GF-D8 (cell line): ENCODE results near the gene MAX.

ENCODE experiments used
- DNase-seq: peaks from one replicate; lab custom pipeline; 2025; lab: John Stamatoyannopoulos, UW

The MAX gene

DNA sequence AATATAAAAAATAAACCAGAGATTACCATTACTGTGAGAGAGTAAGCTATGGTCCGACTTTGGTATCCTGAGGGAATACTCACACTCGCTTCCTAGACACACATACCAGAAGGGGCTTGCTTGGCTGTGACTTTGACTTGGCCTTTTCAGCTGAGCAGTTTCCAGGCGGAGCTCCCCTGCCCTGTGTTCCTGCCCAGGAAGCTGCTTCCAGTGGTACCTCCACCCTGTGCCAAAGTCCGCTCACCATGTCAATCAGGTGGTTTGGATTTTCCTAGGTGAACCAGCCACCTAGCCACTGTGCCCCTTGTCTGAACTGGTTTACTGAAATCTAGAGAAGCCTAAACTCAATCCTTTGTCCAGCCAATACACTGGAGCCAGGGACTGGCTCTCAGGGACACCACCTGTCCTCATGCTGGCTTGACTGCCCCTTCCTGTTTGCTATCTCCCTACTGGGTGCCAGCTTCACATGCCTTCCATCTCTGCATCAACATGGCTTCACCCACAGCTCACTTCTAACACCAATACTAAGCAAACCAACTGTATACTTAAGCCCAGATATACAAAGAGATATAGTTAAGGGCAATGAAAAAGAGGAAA is 28.6 kb downstream of the MAX start:
- no peak for DNase-seq

DNA sequence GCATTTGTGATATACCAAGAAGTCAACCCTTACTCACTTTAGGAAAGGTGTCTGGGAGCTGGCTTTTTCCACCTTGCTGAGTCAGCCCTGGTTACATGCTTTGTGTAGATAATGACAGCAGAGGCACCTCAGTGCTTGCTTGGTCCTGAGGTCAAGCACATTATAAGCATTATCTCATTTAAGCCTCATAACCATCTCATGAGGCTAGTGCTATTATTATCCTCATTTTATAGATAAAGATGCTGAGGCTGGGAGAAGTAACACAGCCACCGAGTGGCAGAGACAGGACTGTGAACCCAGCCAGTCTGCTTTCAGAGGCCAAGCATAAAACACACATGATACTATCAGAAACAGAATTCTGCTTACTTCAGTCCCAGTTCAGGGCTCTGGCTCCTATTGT is 29.4 kb downstream of the MAX start:
- no peak for DNase-seq

DNA sequence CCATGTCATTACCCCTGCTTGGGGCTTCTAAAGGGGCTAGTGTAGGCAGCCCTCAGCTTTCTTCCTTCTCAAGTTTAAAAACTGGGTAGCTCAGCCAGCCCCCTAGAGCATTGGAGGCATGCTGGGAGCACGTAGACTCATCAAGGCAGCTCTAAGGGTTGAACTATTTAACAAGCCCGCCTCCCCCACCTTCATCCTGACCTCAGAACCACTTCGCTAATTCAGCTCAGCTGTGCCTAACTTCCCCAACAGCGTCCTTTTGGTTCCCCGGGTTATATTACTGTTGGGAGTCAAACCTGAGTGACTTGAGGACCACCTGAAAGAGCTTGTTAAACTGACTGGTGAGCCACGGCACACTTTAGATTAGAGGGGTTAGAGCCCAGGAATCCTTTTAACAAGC is 30.1 kb downstream of the MAX start:
- DNase-seq, result no peak

DNA sequence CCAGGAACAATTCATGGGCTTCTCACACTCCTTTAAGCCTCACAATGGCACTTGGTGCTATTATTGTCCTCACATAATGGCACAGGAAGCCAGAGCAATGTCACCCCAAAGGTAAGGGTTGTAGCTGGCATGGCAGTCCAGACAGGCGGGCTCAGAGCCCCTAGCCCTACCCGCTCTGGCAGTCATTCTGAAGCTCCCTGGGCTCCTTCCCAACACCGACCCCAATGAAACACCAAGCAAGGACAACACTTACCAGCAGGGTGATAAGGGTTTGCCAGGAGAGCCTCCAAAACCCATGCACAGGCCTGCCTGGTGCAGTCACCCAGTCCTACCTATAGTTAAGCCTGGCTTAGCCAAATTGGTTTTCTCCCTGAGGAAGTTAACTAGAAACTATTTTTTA is 30.8 kb downstream of the MAX start:
- no peak for DNase-seq

DNA sequence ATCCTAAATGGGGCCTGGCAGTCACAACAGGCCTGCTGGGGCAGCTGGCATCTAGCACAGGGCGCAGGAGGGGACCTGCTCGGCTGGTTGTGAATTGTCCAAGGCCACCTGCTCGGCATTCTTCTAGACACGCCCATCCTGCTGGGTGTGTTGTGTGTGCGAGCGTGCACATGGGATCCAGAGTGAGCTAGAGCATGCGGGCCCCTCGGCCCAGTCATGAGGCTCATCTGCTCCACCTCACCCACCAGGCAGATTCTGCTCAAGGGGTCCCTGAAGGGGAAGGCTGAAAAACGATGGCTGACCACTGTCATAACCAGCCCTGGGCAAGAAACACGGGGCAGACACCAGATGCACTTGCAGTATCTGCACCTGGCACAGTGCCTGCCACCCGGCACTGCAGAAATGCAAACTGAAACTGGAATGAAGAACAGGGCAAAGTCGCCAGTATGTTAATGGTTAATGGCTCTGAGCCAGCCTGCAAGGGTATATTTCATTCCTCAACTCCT is 31.8 kb downstream of the MAX start:
- DNase-seq, result no peak

DNA sequence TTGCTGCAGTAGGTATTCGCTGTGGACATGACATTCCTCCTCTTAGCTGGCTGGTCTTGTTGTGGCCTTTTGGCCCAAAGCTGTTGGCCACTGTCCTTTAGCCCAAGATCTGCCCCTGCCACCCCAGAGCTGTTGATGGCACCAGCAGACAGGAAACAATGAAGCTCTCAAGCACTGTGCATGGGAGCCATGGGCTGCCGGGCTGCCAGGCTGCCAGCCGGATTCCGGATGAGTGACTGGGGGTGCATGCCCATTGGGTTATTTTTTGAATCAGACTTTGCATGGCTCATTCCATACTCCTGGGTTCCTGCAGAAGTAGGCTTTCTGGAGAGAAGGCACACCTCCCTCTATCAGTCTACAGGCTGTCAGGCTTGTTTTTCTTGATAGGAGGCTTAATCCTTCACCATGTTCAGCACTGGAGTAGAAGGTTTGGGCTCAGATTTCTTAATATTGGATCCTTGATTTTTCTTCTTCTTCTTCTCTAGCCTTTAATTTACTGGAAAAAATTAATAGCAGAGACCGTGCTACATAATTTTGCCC is 32.4 kb downstream of the MAX start:
- no peak for DNase-seq

DNA sequence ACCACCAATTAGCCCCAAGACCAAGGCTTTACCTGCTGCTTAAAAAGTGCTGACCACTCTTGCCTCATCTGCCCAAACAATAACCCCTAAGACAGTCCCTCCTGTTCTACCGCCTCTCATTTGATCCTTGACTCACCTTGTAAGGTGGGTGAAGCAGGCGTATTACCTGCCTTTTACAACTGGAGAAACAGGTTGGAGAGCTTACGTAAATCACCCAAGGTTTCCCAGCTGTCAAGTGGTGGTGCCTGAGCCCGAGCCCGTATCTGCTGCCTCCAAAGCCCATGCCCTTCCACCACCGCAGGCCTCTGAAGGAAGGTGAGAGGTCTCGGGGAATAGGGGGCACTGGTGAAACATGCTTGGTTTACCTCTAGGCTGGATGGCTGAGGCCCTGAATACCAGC is 36.6 kb downstream of the MAX start:
- no peak for DNase-seq

DNA sequence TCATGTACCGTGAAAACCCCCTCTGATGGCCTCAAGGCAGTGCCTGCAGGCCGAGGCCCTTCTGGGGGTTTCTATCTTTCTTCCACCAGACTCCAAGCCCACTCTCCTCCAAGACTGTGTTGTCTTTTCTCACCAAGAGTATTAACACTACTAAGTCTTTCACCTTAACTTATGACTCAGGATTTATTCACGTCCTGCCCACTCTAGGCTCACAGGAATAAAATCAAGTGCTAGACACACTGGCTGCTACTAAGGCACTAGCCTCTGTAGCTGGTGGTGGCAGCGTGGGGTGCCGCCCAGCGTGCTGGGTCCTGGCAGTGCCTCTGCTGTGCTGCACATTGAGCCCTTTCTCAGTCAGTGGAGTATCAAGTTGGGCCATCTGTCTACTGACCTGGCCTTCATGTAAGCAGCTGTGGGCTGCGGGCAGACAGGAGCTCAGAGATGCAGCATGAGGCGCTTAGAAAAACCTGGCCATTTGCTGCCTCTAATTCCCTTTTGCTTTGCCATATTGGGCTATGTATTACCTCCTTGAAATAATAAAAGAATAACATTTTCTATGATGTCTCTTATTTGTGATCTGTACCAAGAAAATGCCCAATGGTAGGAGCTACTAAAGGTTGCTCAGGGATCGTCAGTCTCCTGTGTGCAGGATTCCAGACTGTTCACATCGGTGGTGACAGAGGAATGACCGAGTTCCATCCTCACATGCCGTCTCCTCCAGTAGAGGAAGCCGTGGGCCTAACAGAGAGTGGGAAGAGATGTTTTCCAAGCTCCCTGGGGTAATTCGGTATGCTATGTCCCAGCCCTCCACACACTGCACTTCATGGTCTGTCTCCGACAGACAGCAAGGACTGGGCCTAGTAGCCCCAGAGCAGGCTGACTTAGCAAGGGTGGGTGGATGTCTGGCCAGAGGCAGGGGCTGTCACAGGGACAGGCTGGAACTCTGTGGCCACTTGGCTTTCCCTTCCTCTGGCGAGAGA is 39.9 kb downstream of the MAX start:
- no peak for DNase-seq

DNA sequence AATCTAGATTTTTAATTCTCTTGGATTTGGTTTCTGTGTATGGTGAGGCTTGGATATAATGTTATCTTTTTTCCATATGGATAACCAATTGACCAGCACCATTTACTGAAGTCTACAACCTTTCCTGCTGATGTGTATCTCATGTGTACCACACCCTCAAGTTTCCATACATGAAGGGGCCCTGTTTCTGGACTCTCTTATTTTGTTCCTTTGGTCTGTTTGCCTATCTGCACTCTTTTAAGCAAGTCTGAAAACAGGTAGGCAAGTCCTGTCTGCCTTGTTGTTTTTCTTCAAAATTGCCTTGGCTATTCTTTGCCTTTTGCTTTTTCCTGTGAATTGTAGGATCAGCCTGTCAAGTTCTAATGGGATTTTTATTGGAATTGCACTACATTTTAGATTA is 44.6 kb downstream of the MAX start:
- no peak for DNase-seq

DNA sequence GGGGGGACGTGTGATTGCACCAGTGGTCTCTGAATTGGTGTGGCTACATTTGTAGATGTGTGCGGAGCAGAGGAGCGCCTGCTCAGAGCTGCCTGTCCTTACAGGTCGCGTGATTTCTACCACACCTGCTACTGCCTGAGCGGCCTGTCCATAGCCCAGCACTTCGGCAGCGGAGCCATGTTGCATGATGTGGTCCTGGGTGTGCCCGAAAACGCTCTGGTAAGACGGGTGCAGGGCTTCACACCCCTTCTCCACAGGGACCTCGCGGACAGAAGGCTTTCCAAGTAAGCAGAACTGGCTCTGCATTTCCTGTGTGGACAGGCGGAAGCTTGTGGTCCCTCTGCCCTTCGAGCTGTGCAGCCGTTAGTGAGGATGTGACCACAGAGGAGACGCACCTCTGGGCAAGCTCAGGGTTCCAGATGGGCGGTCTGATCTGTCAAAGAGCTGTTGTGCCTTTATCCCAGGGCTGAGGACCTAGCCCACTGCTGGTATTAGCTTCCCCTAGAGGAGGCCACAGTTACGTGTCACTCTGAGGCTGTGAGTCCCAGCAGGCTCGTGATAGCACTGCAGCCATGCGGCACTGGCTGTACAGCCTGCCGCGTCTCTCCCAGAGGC is 47.7 kb downstream of the MAX start:
- peak; percentile 93 for DNase-seq

DNA sequence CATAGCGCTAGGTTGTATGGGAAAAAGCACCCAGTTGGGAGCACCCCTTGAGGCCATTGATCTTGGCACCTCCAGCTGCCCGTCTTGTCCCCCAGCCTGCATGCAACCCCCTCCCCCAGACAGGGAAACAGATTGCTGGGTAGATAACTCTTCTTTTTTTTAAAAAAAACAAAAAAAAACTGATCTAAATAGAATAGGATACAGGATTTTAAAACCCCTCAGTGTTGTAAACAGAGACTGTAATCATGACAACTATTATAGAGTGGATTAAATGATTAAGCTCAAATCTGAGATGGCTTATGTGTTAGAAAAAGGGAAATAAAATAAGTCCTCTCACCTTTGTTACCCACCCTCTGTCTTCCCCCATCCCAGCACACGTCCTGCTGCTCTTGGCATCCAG is 48.9 kb downstream of the MAX start:
- DNase-seq, result no peak

DNA sequence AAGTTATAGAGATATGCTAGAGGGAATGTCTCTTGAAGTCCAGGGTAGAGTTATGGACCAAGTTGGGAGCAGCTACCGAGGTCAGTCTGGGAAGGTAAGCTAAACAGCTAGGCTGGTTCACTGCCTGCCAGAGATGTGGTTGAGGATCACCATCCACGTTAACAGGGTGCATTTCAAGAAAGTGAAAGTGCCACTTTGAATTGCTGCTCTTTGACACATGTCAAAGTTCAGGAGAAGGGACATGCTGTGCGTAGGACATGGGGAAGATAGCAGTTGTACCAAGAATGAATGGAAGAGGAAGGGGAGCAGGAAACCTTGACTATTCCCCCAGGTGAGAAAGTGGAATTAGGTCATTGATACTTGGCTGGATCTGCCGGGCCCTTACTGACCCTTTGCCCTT is 49.5 kb downstream of the MAX start:
- DNase-seq, result no peak

DNA sequence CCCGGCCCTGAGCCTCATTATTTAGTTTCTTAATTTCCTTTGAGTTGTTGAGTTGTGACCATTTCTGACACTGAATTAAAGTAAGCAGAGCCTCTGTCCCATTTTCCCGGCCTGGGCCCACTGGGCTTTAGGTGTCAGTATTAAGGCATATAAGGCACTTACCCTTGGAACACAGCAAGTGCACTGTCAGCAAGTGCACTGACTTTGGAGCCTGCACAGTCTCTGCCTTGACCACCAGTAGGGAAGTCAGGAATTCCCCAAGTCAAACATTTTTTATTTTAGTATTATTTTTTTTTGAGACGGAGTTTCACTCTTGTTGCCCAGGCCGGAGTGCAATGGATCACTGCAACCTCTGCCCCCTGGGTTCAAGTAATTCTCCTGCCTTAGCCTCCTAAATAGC is 56.6 kb downstream of the MAX start:
- DNase-seq, result no peak

DNA sequence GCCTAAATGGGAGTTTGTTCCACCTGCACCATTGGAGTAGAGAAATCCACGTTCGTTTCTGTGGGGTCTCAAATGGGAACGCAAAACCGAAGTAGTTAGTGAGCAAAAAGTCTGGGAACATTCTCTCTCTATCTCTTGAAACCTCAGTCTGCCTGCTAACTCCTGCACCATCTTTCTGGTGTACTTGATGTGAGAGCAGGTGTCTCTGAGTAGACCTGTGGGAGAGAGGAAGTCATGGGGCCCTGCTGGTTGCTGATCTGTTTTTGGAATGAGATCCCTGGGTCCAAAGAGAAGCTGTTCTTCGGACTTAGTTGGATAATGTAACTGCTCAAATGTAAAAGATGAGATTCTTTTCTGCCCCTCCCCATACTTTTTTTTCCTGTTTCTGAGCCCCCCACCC is 57.3 kb downstream of the MAX start:
- no peak for DNase-seq

DNA sequence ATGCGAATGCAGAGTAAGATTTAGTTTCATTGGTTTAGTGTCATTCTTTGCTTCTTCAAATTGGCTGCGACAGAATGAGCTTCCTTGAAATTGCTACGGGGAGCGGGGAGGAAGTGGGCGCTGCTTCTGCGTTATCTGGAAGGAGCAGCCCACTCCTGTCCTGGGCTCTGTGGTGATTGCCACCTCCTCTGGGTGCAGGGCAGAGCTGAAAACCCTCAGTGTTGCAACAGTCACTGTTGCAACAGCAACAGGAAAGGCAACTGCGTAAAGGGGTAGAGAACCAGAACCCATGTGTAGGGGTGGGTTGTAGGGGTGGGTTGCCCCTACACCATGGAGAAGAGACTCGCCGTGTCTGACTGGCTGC is 57.7 kb downstream of the MAX start:
- DNase-seq, result peak; percentile 90

DNA sequence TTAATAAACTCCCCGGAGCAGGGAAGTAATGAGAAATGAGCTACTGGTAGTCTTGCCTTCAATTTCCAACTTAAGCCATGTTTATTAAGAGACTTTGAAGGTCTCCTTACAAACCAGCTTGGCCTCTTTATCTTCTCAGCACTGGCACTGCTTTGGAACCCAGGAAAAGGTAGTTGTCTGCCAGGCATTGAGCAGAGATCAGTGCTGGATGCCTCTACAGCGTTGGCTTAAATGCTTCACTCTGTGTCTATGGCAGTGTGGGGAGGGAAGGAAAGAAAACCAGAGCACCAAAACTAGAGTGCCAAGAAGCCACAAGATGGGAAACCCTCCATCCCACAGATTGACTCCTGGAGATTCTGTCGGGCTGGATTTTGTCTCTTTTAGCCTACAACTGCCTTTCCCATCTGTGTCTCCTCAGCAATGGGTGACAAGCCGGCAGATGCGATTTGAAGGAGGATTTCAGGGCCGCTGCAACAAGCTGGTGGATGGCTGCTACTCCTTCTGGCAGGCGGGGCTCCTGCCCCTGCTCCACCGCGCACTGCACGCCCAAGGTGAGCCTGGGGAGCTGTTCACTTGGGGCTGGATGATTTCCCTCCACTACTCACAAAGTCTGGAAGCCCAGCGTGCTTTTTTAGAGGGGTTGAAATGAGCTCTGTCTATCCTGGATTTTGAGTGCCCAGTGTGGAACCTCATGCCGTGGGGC is 58.3 kb downstream of the MAX start:
- no peak for DNase-seq

DNA sequence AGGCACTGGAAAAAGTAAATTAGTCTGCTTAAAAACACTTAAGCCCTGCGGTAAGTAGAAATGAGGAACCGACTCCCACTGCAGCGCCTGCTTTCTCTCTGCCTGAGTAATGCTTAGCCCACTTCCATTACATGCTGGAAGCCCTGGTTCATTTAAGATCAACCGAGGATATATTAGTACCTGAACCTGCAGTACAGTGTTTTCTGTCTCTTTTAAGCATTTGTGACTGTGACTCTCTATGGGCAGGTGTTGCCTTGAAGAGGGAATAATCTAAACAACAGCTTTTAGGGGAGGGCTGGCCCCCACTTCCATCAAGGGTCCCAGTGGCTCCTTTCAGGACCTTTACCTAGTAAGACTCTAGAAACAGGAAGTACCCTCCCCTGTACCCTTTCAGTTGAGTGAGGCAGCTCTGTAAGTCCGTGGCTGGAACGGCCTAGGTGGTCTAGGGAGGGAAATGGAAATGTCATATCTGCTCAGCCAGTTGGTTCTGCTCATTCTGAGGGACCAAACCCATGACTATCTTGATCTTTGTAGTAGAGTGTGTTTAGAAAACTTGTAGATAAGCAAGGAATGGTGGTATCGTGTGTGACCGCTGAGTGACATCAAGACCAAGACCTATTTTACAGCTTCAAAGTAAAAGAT is 59.5 kb downstream of the MAX start:
- peak; percentile 65 for DNase-seq

DNA sequence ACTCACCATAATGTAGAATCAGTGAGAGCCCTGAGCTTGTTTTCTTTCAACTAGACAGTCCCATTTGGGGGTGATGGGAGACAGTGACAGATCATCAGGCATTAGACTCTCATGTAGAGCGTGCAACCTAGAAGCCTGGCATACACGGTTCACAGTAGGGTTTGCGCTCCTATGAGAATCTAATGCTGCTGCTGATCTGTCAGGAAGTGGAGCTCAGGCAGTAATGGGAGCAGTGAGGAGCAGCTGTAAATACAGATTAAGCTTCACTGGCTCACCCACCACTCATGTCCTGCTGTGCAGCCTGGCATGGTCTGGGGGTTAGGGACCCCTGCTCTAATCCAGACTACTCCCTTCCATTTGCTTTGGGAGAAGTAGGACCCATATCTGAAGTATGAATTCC is 60.0 kb downstream of the MAX start:
- peak; percentile 47 for DNase-seq

DNA sequence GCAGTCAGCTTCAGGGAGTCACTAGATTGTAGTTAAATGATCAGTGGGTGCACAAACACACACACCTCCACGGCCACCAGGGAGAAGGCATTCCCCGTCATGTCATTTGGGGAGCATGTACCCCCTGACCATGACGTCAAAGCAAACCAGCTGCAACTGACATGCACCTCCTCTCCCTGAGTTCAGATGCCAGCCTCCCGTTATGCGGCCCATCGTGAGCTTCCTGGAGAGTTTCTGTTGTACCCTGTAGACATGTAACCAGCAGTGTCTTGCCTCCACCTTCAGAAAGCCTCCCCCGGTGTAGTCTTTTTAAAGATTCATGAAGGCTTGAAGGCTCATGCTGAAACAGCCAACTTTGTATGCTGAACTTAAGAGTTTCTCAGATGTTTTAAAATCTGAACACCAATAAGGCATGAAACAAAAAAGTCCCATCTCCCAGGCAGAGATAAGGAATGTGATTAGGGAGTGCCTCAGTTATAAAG is 60.8 kb downstream of the MAX start:
- DNase-seq, result no peak

DNA sequence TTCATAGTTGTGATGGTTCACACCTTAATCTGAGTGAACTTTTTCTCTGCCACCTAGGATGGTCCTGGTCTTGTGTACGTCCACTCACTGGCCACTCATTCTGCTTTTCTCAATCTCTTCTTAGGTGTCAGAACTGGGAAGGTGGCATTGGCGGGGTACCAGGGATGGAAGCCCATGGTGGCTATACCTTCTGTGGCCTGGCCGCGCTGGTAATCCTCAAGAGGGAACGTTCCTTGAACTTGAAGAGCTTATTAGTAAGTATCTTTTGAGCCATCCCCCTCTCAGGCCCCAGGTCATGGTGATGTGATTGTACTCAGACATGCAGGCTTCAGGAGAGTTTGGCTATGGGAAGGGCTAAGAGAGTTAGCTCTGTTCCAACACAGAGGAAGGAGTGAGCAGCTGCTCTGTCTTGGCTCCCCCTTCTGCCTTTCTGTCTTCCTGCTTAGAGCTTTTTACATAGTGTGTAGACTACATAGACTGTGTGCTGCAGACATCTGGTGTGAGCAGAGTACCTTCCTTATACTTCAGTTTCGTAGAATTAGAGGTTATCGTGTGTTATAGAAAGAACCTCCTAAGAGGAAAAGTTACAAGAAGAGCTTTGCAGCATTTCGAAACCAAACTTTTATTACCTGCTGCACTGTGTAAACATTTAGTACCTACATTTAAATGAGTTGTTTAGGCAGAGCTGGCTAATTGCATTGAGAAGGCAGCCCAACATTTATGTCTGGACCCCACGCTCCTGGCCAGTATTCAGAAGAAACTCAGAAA is 61.5 kb downstream of the MAX start:
- DNase-seq, result no peak

DNA sequence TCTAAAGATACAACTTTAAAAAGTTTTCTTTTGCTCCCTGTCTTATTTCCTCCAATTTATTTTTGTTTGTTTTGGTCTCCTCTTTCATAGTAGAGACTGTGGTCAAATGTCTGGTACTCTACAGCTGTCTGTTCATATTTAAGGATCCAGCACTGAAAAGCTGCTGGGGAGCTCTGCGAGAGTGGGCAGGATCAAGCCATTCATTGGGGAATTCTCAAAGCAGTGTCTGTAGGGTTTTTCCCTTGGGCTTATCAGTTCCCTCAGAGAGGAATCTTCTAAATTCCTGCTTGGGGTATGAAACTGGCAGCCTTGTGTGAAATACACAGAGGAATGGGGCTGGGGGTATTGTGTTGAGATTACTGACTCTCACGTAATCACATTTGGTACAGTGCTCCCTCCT is 63.4 kb downstream of the MAX start:
- no peak for DNase-seq
